ENCODE measurements around the gene SEMA4D.
A peak's percentile ranks its signal among the peaks of the same experiment; 100 is the strongest.

The SEMA4D gene

GRCh38 chr9:89428222-89428761, 69.6 kb downstream of the SEMA4D start:
- no peak for DNase-seq (ENCODE audit: low spot score)

- peak; percentile 83 for DNase-seq (ENCODE audit: low spot score)
These were observed 70.2 kb downstream of the SEMA4D start for GRCh38 chr9:89427621-89428221.

- DNase-seq (ENCODE audit: low spot score): no peak
These were observed 71.4 kb downstream of the SEMA4D start for GRCh38 chr9:89426384-89426961.

GRCh38 chr9:89425921-89426383, 72.0 kb downstream of the SEMA4D start:
- no peak for DNase-seq (ENCODE audit: low spot score)

GRCh38 chr9:89425024-89425805, 72.7 kb downstream of the SEMA4D start:
- no peak for DNase-seq (ENCODE audit: low spot score)

GRCh38 chr9:89422151-89422975, 75.5 kb downstream of the SEMA4D start:
- DNase-seq (ENCODE audit: low spot score): peak; percentile 81

- no peak for DNase-seq (ENCODE audit: low spot score)
These were observed 76.3 kb downstream of the SEMA4D start for GRCh38 chr9:89421595-89421994.

- no peak for DNase-seq (ENCODE audit: low spot score)
These were observed 77.3 kb downstream of the SEMA4D start for GRCh38 chr9:89420397-89421178.

GRCh38 chr9:89419978-89420394, 77.9 kb downstream of the SEMA4D start:
- peak; percentile 68 for DNase-seq (ENCODE audit: low spot score)

GRCh38 chr9:89418882-89419640, 78.9 kb downstream of the SEMA4D start:
- peak; percentile 76 for DNase-seq (ENCODE audit: low spot score)

GRCh38 chr9:89418474-89418845, 79.5 kb downstream of the SEMA4D start:
- DNase-seq (ENCODE audit: low spot score): no peak

- peak; percentile 33 for DNase-seq (ENCODE audit: low spot score)
These were observed 80.0 kb downstream of the SEMA4D start for GRCh38 chr9:89417832-89418473.

GRCh38 chr9:89414670-89415324, 83.1 kb downstream of the SEMA4D start:
- DNase-seq (ENCODE audit: low spot score): no peak

- DNase-seq (ENCODE audit: low spot score): no peak
These were observed 83.8 kb downstream of the SEMA4D start for GRCh38 chr9:89413963-89414638.

- no peak for DNase-seq (ENCODE audit: low spot score)
These were observed 85.0 kb downstream of the SEMA4D start for GRCh38 chr9:89412951-89413350.

GRCh38 chr9:89412541-89412940, 85.4 kb downstream of the SEMA4D start:
- DNase-seq (ENCODE audit: low spot score): no peak

- no peak for DNase-seq (ENCODE audit: low spot score)
These were observed 86.2 kb downstream of the SEMA4D start for GRCh38 chr9:89411759-89412158.

- DNase-seq (ENCODE audit: low spot score): peak; percentile 78
These were observed 87.1 kb downstream of the SEMA4D start for GRCh38 chr9:89410641-89411350.
